DOHH2 (cell line): Measurements from ENCODE around the gene RUNX1.

Experiments used
- EZH2phosphoT487 ChIP-seq: fragments of 200-600 bp; sonication (generic); IDR thresholded peaks from 2 replicates; pipeline ENCODE4 v1.6.1; 2017; ENCODE audit warnings: borderline replicate concordance, mild to moderate bottlenecking, antibody characterized with exemption, low read length, moderate library complexity, mixed read lengths
- TF ChIP-seq, protein P1 (sequence below): fragments of 200-600 bp; sonication (generic); IDR thresholded peaks from one replicate; pipeline ENCODE4 v1.5.1; 2014; ENCODE audit warnings: antibody characterized with exemption, mild to moderate bottlenecking, low read depth, low read length; ENCODE audit not compliant: poor library complexity, severe bottlenecking

- TF ChIP-seq, protein P1, sequence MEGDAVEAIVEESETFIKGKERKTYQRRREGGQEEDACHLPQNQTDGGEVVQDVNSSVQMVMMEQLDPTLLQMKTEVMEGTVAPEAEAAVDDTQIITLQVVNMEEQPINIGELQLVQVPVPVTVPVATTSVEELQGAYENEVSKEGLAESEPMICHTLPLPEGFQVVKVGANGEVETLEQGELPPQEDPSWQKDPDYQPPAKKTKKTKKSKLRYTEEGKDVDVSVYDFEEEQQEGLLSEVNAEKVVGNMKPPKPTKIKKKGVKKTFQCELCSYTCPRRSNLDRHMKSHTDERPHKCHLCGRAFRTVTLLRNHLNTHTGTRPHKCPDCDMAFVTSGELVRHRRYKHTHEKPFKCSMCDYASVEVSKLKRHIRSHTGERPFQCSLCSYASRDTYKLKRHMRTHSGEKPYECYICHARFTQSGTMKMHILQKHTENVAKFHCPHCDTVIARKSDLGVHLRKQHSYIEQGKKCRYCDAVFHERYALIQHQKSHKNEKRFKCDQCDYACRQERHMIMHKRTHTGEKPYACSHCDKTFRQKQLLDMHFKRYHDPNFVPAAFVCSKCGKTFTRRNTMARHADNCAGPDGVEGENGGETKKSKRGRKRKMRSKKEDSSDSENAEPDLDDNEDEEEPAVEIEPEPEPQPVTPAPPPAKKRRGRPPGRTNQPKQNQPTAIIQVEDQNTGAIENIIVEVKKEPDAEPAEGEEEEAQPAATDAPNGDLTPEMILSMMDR: no peak
- TF ChIP-seq EZH2phosphoT487: no peak
Measured at GRCh38 chr21:35024071-35024420, 25.1 kb downstream of the RUNX1 start.
